Activated T-helper 2 cell treated with anti-CD3 and anti-CD28 coated beads, Interferon-gamma antibody, Interleukin-2, Interleukin-4, amounts not matched to agents 10 μg/mL and 5 μg/mL and 100 μg/mL, durations not matched to agents 14 hours and 24 hours and 36 hours (primary cell): ENCODE results near the gene AAK1. TPM values are rescaled to one million over a fixed set of nuclear protein-coding genes. Genes with fewer than 3 reads are reported as not detected.
A peak's percentile ranks its signal among the peaks of the same experiment; 100 is the strongest.
"Not testable (repeated sequence)": the region's sequence is repeated elsewhere in the genome, so short reads cannot be mapped to it uniquely, and the experiment has no call there.

ENCODE experiments used
- DNase-seq: peaks from one replicate; pipeline ENCODE4 v3.0.0; 2021; ENCODE audit warnings: low spot score
- H3K27ac Mint-ChIP-seq: one replicate; pipeline ENCODE4 v1.8.0; 2021; ENCODE audit warnings: mixed read lengths
- H3K27me3 Mint-ChIP-seq: one replicate; pipeline ENCODE4 v1.8.0; 2021; ENCODE audit warnings: low read depth, mixed read lengths
- H3K36me3 Mint-ChIP-seq: one replicate; pipeline ENCODE4 v1.8.0; 2021; ENCODE audit warnings: low read depth, mixed read lengths
- H3K4me1 Mint-ChIP-seq: one replicate; pipeline ENCODE4 v1.8.0; 2021; ENCODE audit warnings: low read depth, mixed read lengths
- H3K4me3 Mint-ChIP-seq: one replicate; pipeline ENCODE4 v1.8.0; 2021; ENCODE audit warnings: low read depth, mild to moderate bottlenecking, moderate library complexity, mixed read lengths
- H3K9me3 Mint-ChIP-seq: one replicate; pipeline ENCODE4 v1.8.0; 2021; ENCODE audit warnings: mixed read lengths
- intact Hi-C: fragments of 100-400 bp; cut with micrococcal nuclease; formaldehyde crosslinking; loops from one replicate; pipeline ENCODE4 v1.15.1; 2023
- total RNA-seq: library from RNA; stranded (reverse); gene quantifications from 2 replicates; pipeline ENCODE4 v1.2.3, GENCODE V29; 2022

The AAK1 gene
- total RNA-seq, 1 donor from 2014 or later = 108 TPM

DNA sequence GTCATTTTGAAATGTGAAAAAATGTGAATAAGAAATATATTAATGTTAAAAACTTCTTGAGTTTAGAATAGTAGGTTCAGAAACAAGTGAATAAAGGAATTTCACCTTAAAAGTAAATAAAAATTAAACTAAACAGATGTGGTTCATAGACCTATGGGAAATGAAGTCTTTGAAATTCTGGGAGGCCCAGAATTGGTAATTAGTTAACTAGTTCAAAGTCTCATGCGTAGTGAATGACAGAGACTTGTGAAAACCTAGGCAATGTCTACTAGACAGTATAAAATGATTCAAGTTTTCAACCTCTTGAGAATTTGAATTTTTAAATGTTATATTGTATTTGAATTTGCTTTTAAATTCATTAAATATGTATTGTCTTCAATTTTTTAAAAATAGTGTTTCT is 32.6 kb upstream of the AAK1 start:
- intact Hi-C loops = no loop called here
- no peak overlapping the region for H3K27ac Mint-ChIP-seq

DNA sequence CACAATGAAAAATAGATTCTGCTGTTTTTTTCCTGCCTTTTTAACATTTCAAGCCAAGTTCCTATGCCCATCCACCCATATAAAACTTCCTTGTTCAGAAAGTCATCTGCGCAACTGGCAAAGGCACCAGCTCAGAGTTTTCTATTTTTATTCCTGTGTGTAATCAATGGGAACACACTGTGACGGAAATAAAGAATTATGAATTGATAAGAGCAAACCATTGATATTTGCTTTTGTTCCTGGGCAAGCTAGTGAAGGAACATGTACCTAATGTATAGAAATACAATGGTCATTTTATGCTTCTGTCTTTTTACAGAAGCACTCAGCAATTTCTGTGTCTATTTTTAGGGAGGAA is 30.8 kb upstream of the AAK1 start:
- intact Hi-C loops = loop anchor here (2.0 kb wide), 2 partner anchors 15 to 73 kb away; no protein-coding TSS in a partner anchor
- H3K27ac Mint-ChIP-seq = no peak overlapping the region
- peaks cover 8% of the 10 kb centered on the region for H3K36me3 Mint-ChIP-seq
- peaks cover 9% of the 10 kb centered on the region for H3K9me3 Mint-ChIP-seq
- H3K27me3 Mint-ChIP-seq = no peaks in the 10 kb centered on the region
- H3K4me1 Mint-ChIP-seq = peaks cover 25% of the 10 kb centered on the region
- no peak for DNase-seq
- no peak overlapping the region for H3K4me3 Mint-ChIP-seq

More for the DNA sequence above, 32.6 kb upstream of the AAK1 start:
- Mint-ChIP-seq H3K27me3 (no peaks in the 10 kb centered on the region), H3K4me3 (no peak overlapping the region), H3K4me1 (peaks cover 37% of the 10 kb centered on the region), H3K36me3 (peaks cover 15% of the 10 kb centered on the region), H3K9me3 (peaks cover 9% of the 10 kb centered on the region)
- DNase-seq = no peak

DNA sequence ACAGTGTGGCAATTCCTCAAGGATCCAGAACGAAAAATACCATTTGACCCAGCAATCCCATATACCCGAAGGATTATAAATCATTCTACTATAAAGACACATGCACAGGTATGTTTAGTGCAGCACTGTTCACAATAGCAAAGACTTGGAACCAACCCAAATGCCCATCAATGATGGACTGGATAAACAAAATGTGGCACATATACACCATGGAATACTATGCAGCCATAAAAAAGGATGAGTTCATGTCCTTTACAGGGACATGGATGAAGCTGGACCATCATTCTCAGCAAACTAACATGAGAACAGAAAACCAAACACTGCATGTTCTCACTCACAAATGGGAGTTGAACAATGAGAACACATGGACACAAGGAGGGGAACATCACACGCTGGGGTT is 29.6 kb upstream of the AAK1 start:
- DNase-seq, H3K9me3 Mint-ChIP-seq, intact Hi-C loops, H3K27ac Mint-ChIP-seq, H3K4me3 Mint-ChIP-seq, H3K27me3 Mint-ChIP-seq, H3K36me3 Mint-ChIP-seq: not testable (repeated sequence)
- peaks cover 24% of the 10 kb centered on the region for H3K4me1 Mint-ChIP-seq

DNA sequence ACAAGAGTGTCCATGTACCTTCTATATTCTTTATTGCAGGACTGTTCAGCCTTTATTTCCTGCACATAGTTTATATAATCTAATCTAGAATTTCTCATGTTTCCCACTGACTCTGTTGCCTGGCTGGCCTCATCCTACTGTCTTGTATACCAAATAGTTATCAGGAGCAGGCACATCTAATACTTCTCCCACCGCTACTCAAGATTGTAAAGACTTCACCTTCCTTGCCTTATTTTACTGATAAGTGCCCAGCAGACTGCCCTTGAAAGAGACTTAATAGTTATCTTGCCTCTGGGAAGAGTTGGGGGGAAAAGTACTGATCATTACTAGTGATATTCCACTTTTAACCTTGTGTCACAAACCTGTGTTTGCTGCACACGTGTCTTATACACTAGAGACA is 26.1 kb upstream of the AAK1 start:
- no peak for DNase-seq
- peaks cover 4% of the 10 kb centered on the region for H3K36me3 Mint-ChIP-seq
- intact Hi-C loops = no loop called here
- H3K27me3 Mint-ChIP-seq = no peaks in the 10 kb centered on the region
- H3K4me3 Mint-ChIP-seq = no peak overlapping the region
- no peak overlapping the region for H3K27ac Mint-ChIP-seq
- peaks cover 17% of the 10 kb centered on the region for H3K4me1 Mint-ChIP-seq
- peaks cover 8% of the 10 kb centered on the region for H3K9me3 Mint-ChIP-seq

DNA sequence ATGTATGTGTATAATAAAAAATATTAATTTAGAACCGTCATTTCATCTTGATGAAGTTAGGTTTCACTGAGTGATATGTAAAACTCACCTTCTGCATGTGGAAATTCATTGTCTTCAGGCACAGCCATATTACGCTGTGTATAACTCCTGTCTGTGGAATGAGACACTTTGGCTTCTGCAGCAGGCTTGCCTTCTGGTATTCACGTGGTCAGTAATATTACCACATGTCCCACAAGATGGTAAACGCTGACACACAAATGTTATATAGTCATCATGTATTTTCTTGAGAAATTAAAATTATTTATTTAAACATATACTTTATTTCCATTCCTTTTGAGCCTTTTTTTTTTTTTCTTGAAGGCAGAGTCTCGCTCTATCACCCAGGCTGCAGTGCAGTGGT is 25.1 kb upstream of the AAK1 start:
- H3K4me1 Mint-ChIP-seq = peaks cover 10% of the 10 kb centered on the region
- no peak overlapping the region for H3K4me3 Mint-ChIP-seq
- peaks cover 16% of the 10 kb centered on the region for H3K9me3 Mint-ChIP-seq
- intact Hi-C loops = no loop called here
- no peak overlapping the region for H3K27ac Mint-ChIP-seq
- no peak for DNase-seq
- H3K36me3 Mint-ChIP-seq = peaks cover 8% of the 10 kb centered on the region
- no peaks in the 10 kb centered on the region for H3K27me3 Mint-ChIP-seq

DNA sequence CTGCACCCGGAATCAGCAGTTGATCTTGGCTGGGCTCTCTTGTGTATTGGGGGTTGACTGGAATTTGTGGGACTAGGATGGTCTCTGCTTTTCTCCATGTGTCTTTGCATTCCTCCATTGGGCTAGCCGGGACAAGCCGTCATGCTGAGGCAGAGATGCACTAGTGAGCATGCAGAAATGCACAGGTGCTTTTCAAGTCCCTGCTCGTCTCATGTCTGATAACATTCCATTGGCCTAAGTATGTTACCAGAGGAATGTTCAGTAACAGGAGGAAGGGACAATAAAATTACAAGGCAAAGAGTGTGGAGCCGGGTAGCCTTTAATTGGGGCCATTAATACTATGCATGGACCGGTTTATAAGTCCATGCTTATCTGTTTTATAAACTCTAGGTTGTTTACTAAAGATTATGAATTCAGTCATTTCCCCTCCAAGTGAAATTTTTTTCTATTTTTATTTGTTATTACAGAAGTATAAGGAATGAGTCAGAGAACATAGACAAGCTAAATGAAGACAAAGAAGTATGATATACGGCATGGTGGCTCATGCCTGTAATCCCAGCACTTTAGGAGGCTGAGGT is 24.4 kb upstream of the AAK1 start:
- H3K9me3 Mint-ChIP-seq = peaks cover 21% of the 10 kb centered on the region
- DNase-seq = no peak
- H3K4me1 Mint-ChIP-seq = peaks cover 10% of the 10 kb centered on the region
- no peak overlapping the region for H3K4me3 Mint-ChIP-seq
- H3K27ac Mint-ChIP-seq = no peak overlapping the region
- H3K27me3 Mint-ChIP-seq = no peaks in the 10 kb centered on the region
- intact Hi-C loops = no loop called here
- H3K36me3 Mint-ChIP-seq = peaks cover 12% of the 10 kb centered on the region

DNA sequence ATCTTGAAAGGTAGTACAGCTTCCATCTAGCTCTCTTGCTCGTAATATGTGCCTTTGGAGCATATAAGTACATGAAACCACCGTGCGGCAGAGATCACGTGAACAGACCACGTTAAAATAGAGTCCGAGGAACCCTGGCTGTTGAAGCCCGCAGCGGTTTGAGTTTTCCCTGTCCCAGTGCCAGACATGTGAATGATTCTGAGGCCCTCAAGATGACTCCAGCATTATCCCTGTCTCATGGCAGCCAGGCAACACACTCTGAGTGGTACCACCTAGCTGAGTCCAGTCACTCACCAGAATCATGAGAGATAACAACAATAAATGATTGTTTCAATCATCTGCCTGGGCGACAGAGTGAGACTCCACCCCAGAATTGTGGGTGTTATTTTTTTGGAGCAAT is 21.6 kb upstream of the AAK1 start:
- Mint-ChIP-seq H3K4me1 (peaks cover 18% of the 10 kb centered on the region), H3K36me3 (peaks cover 8% of the 10 kb centered on the region), H3K27me3 (no peaks in the 10 kb centered on the region), H3K27ac (no peak overlapping the region), H3K9me3 (peaks cover 16% of the 10 kb centered on the region), H3K4me3 (no peak overlapping the region)
- intact Hi-C loops = no loop called here
- no peak for DNase-seq

DNA sequence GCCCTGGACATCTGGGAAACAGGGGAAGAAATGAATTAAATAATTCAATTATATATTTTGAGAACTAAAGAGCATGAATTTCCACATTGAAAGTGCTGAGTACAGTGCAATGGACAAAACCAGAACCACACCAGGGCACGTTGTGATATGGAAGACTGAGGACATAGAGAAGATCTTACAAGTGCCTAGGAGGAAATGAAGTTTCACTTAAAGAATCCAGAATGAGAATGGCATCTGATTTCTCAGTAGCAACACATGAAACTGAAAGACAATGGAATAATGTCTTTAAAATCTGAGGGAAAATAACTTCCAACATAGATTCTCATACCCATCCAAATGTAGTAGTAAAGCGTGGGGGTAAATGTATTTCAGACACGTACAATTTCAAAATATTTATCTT is 20.3 kb upstream of the AAK1 start:
- no peaks in the 10 kb centered on the region for H3K27me3 Mint-ChIP-seq
- DNase-seq = no peak
- H3K4me3 Mint-ChIP-seq = no peak overlapping the region

DNA sequence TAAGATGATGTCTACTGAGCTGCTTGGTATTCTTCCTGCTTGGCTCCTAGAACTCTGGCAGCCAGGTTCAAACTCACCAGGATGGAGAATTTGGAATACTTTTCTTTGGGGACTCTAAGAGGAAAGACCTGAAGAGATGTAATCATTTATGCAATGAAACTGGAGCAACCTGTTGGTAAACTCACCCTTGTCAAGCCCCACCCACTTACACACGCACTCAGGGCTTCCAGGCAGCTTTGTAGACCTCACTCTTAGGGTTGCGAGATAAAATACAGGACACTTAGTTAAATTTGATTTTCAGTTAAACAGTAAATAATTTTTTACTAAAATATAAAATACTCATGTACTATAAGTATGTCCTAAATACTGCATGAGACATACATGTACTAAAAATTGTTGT is 19.0 kb upstream of the AAK1 start:
- H3K4me3 Mint-ChIP-seq, H3K27ac Mint-ChIP-seq, DNase-seq, H3K36me3 Mint-ChIP-seq, intact Hi-C loops, H3K27me3 Mint-ChIP-seq: not testable (repeated sequence)
- Mint-ChIP-seq H3K4me1 (peaks cover 16% of the 10 kb centered on the region), H3K9me3 (peaks cover 16% of the 10 kb centered on the region)

More for the DNA sequence above, 20.3 kb upstream of the AAK1 start:
- Mint-ChIP-seq H3K9me3 (peaks cover 16% of the 10 kb centered on the region), H3K4me1 (peaks cover 19% of the 10 kb centered on the region), H3K36me3 (peaks cover 8% of the 10 kb centered on the region), H3K27ac (no peak overlapping the region)
- intact Hi-C loops = no loop called here

DNA sequence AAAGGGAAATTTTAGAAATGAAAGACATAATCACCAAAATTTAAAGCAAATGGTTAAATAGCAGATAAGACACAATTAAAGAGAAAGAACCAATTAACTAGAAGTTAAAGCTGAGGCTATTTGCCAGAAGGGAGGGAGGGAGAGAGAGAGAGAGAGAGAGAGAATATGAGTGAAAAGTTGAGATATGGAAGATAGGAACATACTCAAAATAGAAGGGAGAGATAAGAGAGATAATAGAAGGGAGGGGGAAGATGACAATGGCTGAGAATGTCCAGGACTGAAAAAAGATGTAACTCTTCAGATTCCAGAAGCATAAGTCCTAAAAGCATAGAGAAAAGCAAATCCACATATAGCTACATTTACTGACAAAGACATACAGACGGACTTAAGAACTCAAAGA is 17.1 kb upstream of the AAK1 start:
- Mint-ChIP-seq H3K9me3 (peaks cover 16% of the 10 kb centered on the region), H3K27me3 (no peaks in the 10 kb centered on the region), H3K36me3 (peaks cover 8% of the 10 kb centered on the region), H3K4me1 (peaks cover 15% of the 10 kb centered on the region), H3K27ac (no peak overlapping the region), H3K4me3 (no peak overlapping the region)
- intact Hi-C loops = no loop called here
- DNase-seq = no peak

DNA sequence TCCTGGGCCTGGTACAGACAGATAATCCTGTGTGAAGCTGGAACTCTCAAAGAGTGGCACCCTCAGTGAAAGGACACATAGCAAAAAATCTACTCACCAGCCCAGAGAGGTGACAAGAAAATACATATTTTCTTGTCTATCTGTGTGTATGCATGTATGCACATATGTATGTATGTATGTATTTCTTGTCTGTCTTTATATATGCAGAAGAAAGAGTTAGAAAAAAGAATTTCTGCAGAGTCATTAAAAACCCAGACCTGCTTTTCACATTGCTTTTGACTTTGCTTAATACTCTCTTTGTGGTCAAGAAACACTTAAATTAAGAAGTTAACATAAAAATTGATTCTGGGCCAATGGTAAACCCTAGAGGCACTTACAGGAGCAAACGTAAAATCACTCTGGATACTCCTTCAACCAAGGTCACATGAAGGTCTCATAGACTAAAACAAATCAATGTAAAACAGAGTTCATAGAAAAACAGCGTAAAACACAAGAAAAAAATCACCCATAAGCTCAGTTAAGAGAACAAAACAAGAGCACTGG is 16.5 kb upstream of the AAK1 start:
- no peaks in the 10 kb centered on the region for H3K27me3 Mint-ChIP-seq
- intact Hi-C loops = no loop called here
- H3K4me1 Mint-ChIP-seq = peaks cover 19% of the 10 kb centered on the region

DNA sequence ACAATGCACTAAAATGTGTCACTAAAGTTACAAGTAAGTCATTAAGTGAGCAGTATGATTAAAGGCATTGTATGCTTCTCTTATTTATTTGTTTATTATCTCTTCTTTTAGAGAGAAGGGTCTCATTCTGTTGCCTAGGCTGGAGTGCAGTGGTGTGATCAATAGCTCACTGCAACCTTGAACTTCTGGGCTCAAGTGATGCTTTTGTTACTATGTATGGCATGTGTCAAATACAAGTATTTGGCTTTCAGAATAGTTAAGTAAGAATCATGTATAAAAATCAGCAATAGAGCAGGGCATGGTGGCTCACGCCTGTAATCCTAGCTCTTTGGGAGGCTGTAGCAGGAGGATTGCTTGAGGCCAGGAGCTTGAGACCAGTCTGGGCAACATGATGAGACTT is 15.8 kb upstream of the AAK1 start:
- DNase-seq = no peak
- no peaks in the 10 kb centered on the region for H3K27me3 Mint-ChIP-seq
- H3K4me3 Mint-ChIP-seq = no peak overlapping the region
- H3K9me3 Mint-ChIP-seq = peaks cover 15% of the 10 kb centered on the region
- peaks cover 13% of the 10 kb centered on the region for H3K36me3 Mint-ChIP-seq
- no peak overlapping the region for H3K27ac Mint-ChIP-seq
- intact Hi-C loops = no loop called here
- peaks cover 23% of the 10 kb centered on the region for H3K4me1 Mint-ChIP-seq

More for the DNA sequence above, 16.5 kb upstream of the AAK1 start:
- Mint-ChIP-seq H3K36me3 (peaks cover 11% of the 10 kb centered on the region), H3K27ac (no peak overlapping the region), H3K4me3 (no peak overlapping the region), H3K9me3 (peaks cover 13% of the 10 kb centered on the region)
- DNase-seq = no peak

DNA sequence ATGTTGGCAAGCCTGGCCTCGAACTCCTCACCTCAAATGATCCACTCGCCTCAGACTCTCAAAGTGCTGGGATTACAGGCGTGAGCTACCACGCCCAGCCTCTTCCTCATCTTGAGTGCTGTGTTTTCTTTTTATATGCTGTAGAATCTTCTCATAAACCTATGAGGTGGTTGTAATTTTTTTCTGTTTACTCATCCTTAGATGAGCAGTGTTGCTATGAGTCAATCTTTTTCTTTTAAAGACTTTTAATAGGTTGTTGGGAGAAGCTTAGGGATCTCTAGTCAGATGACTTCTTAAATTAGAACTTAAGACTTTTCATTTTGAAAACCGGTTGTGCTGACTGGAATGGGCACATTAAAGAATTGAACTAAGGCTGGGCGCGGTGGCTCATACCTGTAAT is 8.7 kb upstream of the AAK1 start:
- H3K36me3 Mint-ChIP-seq = peaks cover 5% of the 10 kb centered on the region
- H3K4me3 Mint-ChIP-seq = no peak overlapping the region
- DNase-seq = no peak
- no peaks in the 10 kb centered on the region for H3K27me3 Mint-ChIP-seq
- intact Hi-C loops = no loop called here
- peak overlapping the region; percentile 74 for H3K27ac Mint-ChIP-seq
- H3K4me1 Mint-ChIP-seq = peaks cover 50% of the 10 kb centered on the region
- H3K9me3 Mint-ChIP-seq = peaks cover 4% of the 10 kb centered on the region
